CMK (cell line): Measurements from ENCODE around the gene ITGA5.

ENCODE experiments used
- DNase-seq: peaks from one replicate; pipeline ENCODE4 v3.0.0-alpha.2; 2010; ENCODE audit warnings: low read depth

The ITGA5 gene

DNA sequence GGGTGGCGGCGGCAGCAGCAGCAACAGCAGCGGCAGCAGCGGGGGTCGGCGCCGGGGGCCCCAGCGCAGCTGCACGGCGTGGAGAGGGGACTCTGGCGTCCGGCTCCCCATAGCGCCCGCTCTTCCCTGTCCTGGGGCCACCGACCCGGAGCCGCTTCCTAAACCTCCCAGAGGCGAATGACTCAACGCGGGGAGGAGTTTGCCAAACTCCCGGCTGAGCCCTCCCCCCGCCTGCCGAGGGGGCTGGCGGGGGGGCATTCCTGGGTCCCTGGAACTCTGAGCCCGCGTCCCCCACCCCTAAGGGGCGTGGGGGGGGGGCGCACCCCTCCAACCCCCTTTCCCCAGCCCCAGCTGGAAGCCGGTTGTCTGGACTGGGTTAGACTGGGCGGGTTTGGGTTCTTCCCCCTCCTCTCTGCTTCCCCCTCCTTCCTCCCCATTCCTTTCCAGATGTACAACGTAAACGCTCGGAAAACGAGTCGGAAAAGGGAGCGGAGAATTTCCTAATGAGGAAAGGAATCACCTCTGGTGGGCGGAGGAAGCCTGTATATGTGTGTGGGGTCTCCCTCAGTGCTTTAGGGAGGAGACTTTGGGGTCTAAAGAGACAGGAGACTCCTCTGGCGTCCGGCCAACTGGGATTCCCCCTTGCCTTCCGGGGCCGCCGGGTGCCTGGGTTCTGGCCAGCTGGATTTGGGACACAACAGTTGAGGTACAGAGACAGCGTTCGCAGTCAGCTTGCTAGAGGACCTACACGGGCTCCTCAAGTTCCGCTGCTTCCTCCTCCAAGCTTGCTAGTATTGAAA is at the start of gene ITGA5:
Gene ITGA5, minus strand, starts transcription at position 179 of the 800 bp plus-strand sequence. Its CDS starts 68 bp downstream, at position 111.
- no peak for DNase-seq

DNA sequence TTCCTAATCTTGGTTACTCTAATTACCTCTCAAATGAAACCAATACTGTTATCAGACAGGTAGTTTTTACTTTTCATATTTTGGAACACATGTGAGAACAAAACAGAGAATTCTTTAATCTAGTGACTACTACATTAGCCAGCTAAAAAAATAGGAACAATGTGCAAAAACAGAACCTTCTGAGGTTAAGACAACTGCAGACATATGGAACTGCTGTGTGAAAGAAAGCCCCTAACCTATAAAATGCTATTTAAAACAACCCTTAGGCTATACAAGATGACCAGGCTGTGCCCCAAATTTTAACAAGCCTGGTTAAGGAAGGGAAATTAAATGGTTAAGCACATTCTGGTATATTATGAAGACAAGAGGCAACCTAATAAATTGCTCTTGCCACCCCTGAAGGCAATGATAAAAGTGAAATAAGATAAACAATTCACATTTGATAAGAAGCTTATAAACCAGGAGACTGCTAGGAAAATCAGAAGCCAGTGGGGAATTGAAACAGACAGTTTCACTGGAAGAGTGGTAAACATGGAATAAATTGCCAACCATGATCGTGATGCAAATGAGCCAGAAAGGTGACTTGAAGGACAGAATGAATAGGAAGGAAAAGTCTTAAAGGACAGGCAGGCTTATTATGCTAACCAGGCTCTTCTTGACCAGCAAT is 46.9 kb upstream of the ITGA5 start:
- DNase-seq: no peak

DNA sequence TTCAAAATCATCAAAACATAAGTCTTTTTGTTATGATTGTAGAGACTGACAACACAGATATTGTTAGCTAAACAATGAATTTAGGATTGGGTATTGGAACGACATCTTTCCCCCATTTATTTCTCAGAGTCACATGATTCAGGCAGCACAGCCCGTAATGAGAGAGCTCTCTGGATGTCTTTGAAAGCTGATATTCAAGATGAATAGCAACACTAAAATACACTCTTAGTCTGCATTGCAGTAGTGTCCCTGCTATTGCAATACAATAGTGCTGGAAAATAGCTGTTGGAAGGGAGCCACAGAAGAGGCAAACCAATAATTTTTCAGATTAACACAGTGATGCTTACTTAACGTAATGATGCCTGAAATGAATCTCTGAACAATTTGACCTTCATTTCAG is 44.4 kb upstream of the ITGA5 start:
- no peak for DNase-seq

DNA sequence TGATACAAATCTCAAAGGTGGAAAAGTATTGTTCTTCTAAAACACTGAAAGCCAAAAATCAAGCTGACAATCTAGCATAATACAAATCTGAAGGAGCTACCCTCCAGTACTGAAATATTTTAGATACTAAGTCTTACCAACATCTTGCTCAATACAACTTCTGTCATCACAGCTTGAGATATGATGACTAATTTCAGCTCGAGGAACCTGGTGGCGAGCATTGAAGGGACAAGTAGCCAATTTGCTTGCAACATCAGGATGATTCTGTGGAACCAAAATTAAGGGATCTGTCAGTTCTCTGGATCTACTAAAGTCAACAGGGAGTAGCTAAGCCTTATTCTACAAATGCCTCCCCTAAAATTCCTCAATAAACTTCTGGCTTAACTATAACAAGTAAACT is 44.0 kb upstream of the ITGA5 start:
- no peak for DNase-seq

DNA sequence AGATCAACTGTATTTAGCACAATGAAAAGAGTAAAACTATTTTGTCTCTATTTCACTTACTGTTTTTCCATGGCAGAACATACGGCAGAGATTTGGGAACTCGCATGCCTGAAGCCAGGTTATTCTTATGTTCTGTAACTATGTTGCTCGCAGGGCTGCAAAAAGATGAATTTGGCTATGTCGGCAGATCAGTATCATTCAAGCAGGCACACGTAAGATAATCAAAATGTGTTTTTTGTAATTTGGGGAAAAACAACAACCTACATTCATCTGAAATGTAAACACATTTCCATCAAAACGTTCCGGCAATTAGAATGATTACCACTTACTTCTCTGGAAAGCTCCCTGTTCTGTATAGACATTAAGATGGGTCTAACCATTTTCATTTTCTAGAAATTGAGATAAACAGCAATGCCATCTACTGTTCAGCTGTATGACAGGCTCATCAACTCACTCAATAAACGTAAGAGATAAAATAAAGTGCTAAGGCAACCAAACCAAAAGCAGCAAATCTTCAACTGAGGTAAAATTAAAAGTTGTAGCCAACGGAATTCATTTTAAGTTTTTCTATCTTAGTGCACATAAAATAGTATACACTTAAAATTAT is 41.4 kb upstream of the ITGA5 start:
- DNase-seq: no peak

DNA sequence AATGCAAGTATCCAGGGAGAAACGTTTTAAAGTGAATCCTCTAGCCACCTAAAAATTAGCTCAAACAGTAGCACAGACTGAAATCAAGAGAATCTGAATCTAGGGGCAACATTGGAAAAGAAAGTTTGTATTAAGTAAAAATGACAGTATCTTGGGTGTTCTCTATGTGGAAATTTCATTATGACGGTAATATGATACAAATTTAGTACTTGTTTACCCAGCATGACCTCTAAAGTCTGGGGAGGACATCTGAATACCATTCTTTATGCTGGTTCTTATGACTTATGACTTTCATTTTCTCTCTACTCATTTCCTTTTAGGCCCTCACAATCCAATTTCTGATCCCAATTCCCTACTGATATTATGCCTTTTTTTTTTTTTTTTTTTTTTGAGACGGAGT is 40.3 kb upstream of the ITGA5 start:
- no peak for DNase-seq

DNA sequence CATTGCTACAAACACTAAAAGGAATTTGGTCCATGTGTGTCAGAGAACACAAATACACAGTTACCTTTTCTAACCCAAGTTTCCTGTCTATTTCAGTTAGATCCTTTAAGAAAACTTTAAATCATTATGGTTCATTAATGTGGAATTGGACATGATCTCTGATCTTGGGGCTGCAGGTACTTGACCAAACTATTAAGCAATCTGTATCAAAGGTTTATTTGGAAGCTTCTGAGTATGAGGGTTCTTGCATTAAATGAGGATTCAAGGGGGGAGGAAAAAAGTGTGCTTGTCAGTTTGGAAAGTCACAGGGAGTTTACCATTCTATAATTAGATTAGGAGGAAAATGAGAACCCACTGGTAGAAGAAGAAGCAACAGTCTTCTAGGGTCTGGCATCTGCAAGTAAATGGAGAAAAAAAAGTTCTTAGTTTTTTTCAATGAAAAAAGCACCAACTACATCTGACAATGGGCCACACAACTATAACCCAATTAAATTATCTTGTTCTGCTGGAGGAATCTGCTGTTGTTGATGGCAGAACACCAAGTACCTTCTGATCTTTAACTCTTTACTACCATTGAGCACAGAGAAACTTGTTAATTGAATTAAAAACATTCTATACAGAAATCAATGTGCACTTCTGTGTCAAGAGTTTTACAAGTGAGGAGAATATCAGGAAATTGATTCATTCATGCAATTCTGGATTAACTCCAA is 36.8 kb upstream of the ITGA5 start:
- DNase-seq: no peak

DNA sequence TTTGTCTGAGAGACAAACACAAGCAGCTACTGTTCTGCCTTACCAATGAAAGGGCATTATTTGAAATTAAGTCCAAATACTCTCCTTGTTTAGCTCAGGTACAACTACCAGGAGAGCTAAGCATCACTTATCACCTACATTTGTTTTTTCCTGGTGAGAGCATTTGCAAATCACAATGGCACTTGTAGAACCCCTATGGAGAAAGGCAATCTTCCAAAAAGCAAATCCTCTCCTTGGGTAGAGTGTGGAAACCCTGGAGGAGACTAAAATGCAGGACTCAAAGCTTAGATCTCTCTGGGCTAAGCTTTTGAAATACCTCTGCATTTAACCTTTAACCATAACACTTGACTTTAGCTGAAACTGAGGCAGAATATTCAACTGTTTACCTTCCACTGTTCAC is 33.6 kb upstream of the ITGA5 start:
- DNase-seq: no peak

DNA sequence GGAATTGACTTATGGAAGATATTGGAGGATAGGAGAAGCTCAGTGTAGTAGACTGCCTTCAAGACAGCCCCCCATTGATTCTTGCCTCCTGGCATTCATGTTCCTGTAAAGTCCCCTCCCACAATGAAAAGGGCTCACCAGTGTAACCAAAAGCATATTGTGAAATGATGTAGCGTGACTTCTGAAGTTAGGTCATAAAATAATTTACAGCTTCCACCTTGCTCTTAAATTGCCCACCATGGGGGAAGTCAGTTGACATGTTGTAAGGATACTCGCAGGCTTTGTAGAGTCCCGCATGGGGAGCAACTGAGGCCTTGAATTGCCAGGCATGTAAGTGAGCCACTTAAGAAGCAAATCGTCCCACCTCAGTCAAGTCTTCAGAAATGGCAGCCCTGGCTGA is 29.3 kb upstream of the ITGA5 start:
- DNase-seq: no peak

DNA sequence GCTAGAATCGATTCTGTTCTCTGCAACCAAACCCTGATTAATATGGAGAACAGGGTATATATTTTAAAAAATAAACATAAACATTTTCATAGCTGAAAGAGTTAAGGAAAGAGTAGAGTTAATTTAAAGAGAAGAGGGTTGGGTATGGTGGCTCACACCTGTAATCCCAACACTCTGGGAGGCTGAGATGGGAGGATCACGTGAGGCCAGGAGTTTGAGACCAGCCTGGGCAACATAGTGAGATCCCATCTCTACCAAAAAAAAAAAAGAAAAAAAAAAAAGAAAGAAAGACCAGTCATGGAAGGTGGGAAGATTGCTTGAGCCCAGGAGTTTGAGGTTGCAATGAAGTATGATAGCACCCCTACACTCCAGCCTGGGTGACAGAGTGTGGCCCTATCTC is 28.9 kb upstream of the ITGA5 start:
- DNase-seq: no peak

DNA sequence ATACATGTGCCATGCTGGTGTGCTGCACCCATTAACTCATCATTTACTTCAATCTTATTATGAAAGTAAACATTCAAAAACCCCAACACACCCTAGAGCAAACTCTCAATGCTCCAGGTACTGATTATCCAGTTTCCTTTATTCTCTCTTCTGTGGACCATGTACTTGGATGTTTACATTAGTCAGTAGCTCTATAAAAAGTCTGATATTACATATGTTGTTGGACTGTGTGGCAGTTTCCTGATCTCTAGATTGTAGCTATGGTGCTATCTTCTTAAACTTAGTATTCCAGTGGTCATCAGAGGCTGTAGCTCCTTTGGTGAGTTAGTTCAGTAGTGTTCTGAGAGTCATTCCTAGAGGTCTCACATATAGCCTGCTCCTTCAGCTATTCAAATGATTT is 25.1 kb upstream of the ITGA5 start:
- DNase-seq: no peak

DNA sequence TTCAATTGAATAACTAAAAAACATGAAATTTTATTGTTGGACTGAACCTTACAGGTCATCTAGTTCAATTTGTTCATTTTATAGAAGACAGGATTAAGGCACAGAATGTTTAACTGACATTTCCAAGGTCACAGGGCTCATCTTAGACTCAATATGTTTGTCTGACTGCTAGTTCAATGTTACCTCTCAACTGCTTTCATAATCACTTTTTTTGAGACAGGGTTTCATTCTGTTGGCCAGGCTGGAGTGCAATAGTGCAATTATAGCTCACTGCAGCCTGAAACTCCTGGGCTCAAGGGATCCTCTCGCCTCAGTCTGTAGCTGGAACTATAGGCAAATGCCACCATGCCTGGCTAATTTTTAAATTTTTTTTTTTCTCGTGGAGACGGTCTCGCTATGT is 24.4 kb upstream of the ITGA5 start:
- no peak for DNase-seq

DNA sequence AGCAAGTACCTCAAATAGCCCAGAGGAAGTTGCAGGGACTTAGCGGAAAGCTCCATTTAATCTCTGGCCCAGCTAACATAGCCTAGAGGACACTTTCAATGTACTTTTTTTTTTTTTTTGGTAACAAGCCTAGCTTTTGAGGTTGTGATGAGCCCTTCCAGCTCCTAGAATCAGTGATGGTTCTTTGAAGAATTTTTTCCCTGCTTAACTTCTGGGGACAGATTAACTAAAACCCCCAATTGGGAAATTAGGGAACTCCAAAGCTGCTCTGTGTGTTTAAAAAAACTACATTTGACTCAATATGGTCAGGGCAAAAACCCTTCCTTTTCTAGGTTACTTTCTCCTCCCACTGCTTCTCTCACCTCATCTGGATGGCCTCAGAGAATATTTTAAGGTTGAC is 23.9 kb upstream of the ITGA5 start:
- DNase-seq: no peak

DNA sequence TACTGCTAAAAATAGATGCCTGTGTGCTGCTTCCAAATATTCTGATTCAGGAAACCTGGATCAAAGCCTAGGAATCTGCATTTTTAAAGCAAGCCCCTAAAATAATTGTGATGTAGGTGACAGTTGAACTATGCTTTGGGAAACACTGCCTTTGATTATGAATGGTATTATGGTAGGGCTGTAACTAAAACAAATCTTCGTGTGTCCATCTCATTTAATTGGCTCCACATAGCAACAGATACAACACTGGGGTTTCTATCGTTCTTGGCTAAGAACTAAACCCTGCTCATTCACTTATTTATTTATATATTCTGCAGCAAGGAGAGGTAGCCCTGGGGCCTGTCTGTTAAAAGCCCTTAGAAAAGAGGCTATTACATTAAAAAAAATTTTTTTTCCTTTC is 23.0 kb upstream of the ITGA5 start:
- no peak for DNase-seq

DNA sequence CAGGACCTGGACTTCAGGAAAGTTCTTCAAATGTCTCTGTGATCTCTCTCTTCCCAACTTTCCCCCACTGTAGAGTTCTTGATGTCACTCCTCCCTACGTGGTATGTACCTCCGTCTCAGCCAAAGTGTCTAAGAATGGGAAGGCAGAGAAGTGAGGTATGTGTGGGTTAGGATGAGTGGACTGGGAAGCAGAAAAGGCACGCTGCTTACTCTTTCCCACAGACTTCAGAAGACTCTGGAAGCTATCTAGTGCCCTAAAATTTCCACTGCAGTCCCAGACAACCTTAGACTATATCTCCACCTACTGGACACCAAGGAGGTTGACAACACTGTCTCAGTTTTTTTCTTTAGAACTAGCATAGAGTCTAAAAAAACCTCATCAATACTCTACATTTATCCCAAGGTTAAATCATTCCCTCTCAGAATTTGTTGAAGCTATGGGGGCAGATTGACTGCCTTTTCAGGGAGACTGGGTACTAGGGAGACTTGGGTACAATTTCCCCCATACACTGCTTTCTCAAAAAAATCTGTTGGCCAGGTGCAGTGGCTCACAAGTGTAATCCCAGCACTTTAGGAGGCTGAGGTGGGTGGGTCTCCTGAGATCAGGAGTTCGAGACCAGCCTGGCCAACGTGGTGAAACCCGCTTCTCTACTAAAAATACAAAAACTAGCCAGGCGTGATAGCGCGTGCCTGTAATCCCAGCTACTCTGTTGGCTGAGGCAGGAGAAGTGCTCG is 20.6 kb upstream of the ITGA5 start:
- no peak for DNase-seq

DNA sequence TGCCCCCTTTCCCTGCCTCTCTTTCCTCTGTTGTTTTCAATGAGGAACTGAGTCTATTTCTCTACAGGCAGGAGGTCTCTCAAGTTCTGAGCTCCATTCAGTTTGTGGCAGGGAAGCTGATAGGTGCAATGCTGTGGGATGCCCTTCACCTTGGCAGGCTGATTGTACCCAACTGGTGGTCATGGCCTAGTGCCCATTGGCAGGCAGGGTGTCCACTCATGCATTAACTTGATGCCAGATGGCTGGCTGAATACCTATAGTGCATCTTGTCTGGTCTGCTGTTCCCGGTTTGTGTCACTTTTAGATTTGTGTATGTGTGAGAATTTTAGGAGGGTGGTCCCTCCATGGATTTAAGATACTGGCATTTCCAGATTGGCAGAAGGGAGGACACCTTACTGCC is 20.0 kb upstream of the ITGA5 start:
- no peak for DNase-seq

DNA sequence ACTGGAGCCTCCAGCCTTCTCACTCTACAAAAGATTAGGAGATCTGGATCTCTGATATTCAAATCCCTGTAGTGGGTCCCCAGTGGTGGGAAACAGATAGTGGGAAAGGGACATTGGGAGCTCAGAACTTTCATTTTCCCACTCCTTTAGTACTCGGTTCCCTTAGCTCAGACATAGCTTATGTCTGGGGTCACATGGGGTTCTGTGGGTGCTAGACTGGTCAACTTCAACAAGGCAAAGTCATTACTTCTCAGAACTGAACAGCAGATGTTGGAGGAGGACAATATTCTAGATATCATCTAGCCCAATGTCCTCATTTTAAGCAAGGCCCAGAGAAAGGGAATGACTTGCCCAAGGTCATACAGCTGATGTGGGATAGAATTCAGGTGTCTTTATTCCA is 19.5 kb upstream of the ITGA5 start:
- DNase-seq: no peak

DNA sequence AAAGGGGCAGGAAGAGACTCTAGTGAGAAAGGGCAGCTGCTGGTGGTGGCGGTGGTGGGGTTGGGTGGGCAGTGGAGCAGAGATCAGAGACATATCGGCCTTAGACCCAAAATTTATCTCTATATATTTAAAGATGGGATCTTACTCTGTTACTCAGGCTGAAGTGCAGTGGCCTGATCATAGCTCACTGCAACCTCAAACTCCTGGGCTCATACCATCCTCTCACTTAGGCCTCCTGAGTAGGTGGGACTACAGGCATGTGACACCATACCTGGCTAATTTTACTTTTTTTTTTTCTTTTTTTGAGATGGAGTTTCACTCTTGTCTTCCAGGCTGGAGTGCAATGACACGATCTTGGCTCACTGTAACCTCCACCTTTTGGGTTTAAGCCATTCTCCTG is 18.6 kb upstream of the ITGA5 start:
- DNase-seq: no peak

DNA sequence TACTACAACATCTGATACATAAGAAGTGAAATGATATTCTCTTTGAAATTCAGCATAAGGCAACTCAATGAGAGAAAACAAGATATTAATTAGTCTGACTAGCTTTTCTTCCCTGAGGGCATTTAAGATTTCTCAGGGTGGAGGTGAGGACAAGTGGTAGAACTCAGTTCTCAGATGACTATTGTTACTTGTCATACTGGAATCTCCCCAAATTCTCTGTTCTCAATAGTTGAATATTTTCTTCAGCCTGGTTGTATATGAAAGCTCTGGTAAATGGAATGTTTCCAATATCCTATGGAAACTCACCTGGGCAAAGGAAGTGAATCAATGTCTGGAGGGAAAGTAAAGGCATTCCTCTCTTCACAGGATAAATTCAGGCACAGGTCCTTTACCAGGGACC is 18.2 kb upstream of the ITGA5 start:
- DNase-seq: no peak

DNA sequence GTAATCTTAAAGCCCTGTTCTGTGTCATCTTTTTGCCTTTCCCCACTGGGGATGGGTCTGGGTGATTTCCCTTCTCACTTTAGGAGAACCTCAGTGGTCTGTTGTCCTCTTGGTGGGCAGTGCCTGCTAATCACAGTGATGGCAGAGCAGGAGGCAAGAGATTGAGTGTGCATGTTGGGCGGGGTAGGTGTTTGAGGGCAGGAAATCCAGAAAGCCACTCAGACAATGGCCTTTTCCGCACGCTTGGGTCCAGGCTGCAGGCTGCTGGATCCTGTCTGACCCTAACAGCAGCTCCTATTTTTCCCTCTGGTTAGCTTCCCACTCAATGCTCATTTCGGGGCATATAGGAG is 13.7 kb upstream of the ITGA5 start:
- no peak for DNase-seq

DNA sequence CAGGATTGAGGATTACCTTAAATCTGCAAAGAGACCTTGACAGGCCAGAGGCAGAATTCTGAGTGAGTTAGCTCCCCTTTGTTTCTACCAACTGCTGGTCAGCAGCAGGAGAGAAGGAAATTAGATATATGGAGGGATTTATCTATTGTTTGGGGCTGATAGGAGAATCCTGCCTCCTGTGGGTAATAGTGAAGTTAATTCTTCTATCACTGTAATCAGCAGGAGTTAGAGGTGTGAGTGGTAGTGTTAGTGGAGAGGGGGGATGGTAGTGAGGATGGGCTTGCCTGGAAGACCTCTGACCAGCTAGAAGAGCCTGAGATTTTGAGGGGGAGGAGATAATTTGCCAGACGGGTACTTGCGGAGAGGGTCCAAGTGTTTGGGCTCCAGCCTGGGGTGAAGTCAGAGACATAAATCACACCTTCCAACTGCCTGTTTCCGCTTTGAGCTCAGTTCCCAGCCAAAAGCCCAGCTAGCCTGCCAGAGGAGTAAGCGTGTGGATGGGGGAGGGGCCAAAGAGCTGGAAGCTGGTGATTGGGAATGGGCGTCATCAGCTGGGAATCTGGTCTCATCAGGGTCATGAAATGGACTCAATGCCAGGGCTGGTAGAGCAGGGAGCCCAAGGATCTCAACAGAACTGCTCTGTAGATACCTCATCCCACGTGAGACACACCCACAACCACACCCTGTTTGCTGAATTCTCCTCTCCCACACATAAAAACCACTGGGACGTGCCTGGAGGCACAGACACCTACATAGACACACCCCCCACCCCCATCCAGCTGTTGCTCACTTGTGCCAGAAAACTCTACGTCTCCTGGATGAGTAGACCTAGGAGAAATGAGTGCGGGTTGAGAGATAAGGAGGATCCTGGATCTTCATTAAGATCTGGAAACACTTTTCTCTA is 13.1 kb upstream of the ITGA5 start:
- no peak for DNase-seq
